H1 (cell line): ENCODE results near the gene NAT10.

Experiments used
- BACH1 ChIP-seq: IDR thresholded peaks from 2 replicates; pipeline ENCODE4 v1.6.1; 2012; ENCODE audit warnings: low read length, improper control_type of control experiment
- HDAC6 ChIP-seq: IDR thresholded peaks from one replicate; pipeline ENCODE4 v1.7.1; 2012; ENCODE audit warnings: low read depth, mild to moderate bottlenecking, inconsistent platforms, low read length, moderate library complexity
- NANOG ChIP-seq: IDR thresholded peaks from 2 replicates; pipeline ENCODE4 v1.6.1; 2011; ENCODE audit warnings: low read length, low read depth, mild to moderate bottlenecking, inconsistent platforms; ENCODE audit not compliant: insufficient read depth, poor library complexity, severe bottlenecking
- POLR2A ChIP-seq, 2 experiments: IDR thresholded peaks; 1 replicate in 1 of 2; 2 replicates in 1 of 2; pipeline ENCODE4 v1.6.1; 2011; ENCODE audit warnings: low read depth in 2 of 2, low read length in 2 of 2, mild to moderate bottlenecking in 2 of 2; ENCODE audit errors: control extremely low read depth in 1 of 2
- SIN3A ChIP-seq, 2 experiments: IDR thresholded peaks in 1 of 2; conservative IDR thresholded peaks in 1 of 2; 2 replicates each; pipeline ENCODE4 v1.6.1; 2011 to 2012; ENCODE audit warnings: low read length in 2 of 2, improper control_type of control experiment in 1 of 2, low read depth in 1 of 2, mild to moderate bottlenecking in 1 of 2
- TF ChIP-seq, protein P1 (sequence below): IDR thresholded peaks from 2 replicates; pipeline ENCODE4 v1.6.1; 2011; ENCODE audit warnings: low read length, improper control_type of control experiment
- TF ChIP-seq, protein P2 (sequence below), 3 experiments: IDR thresholded peaks; 1 replicate in 2 of 3; 2 replicates in 1 of 3; pipeline versions ENCODE4 v1.5.1 to v1.6.1; 2011; ENCODE audit warnings: low read length in 3 of 3, mild to moderate bottlenecking in 3 of 3, inconsistent platforms in 2 of 3, low read depth in 1 of 3, moderate library complexity in 1 of 3; ENCODE audit not compliant: insufficient read depth in 1 of 3; ENCODE audit errors: control extremely low read depth in 1 of 3

DNA sequence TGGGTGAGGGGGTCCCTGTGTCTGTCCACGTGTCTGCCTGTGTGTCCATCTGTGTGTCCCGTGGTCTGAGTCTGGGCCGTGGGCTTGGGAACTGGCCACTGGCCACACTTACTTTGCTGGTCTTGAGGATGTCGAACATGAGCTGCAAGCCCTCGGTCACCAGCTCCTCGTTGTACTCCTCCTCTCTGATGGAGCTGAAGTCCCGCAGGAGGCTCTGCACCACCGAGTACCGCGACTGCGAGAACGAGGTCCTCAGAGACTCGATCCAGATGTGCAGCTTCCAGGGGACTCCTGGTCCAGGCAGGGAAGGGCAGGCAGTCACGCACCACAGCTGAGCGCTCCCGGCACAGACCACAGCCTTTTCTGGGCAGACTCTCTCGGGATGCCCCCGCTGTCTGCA lies 55.4 kb downstream of the NAT10 start:
- TF ChIP-seq SIN3A (conservative IDR thresholded peaks at IDR 0.05 in 1 of 2, IDR thresholded peaks at IDR 0.05 in 1 of 2; ENCODE audit: low read depth in 1 of 2, low read length in 2 of 2) (no peak), NANOG (no peak), HDAC6 (no peak), BACH1 (no peak), POLR2A (IDR thresholded peaks at IDR 0.05; ENCODE audit: control extremely low read depth in 1 of 2, low read depth in 2 of 2, low read length in 2 of 2) (no peak)
- TF ChIP-seq, protein P1, sequence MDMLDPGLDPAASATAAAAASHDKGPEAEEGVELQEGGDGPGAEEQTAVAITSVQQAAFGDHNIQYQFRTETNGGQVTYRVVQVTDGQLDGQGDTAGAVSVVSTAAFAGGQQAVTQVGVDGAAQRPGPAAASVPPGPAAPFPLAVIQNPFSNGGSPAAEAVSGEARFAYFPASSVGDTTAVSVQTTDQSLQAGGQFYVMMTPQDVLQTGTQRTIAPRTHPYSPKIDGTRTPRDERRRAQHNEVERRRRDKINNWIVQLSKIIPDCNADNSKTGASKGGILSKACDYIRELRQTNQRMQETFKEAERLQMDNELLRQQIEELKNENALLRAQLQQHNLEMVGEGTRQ = no peak
- TF ChIP-seq, protein P2, sequence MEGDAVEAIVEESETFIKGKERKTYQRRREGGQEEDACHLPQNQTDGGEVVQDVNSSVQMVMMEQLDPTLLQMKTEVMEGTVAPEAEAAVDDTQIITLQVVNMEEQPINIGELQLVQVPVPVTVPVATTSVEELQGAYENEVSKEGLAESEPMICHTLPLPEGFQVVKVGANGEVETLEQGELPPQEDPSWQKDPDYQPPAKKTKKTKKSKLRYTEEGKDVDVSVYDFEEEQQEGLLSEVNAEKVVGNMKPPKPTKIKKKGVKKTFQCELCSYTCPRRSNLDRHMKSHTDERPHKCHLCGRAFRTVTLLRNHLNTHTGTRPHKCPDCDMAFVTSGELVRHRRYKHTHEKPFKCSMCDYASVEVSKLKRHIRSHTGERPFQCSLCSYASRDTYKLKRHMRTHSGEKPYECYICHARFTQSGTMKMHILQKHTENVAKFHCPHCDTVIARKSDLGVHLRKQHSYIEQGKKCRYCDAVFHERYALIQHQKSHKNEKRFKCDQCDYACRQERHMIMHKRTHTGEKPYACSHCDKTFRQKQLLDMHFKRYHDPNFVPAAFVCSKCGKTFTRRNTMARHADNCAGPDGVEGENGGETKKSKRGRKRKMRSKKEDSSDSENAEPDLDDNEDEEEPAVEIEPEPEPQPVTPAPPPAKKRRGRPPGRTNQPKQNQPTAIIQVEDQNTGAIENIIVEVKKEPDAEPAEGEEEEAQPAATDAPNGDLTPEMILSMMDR (IDR thresholded peaks at IDR 0.05; ENCODE audit: control extremely low read depth in 1 of 3, insufficient read depth in 1 of 3, low read depth in 1 of 3, low read length in 3 of 3) = no peak
